ENCODE results near the gene HADH.
A peak's percentile ranks its signal among the peaks of the same experiment; 100 is the strongest.

The HADH gene

DNA sequence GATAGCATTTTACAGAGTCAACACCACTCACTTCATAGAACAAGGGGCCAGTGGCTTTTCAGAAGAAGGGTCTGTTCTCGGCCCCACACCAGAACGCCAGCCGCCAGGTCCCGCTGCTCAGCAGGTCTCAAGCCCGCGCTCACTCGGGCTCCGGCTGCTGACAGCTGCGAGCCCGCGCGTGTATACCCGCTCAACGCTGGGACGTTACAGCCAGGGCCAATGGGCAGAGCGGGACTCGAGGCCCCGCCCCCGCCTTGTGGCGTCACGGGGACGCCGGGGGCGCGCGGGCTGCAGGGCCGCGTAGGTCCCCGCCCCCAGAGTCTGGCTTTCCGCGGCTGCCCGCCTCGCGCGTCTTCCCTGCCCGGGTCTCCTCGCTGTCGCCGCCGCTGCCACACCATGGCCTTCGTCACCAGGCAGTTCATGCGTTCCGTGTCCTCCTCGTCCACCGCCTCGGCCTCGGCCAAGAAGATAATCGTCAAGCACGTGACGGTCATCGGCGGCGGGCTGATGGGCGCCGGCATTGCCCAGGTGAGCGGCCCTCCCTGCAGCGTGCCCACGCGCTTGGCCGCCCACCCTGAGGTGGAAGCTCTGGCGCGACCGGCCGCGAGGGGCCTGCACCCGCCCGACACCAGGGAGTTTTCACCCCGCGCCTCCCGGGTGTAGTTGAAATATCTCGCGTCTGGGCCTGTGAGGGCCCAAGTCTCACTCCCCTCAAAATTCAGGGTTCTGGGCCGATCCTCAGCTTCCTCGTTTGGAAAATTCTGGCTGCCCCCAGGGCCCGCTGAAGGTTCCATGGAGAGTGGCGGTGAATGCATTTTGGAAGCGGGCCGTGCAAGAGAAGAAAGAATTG is at the start of gene HADH:
HADH (plus strand) TSS at position 353 of the 850 bp plus-strand sequence; CDS start at position 397, 44 bp downstream.
- no peaks in the 10 kb centered on the region for H3K9me3 ChIP-seq (ENCODE audit: control insufficient read depth, low read length)
- H2AFZ ChIP-seq = peak within 1 kb of the TSS; percentile 79
- no peaks in the 10 kb centered on the region for H3K79me2 ChIP-seq
- TF ChIP-seq CTCF (IDR thresholded peaks at IDR 0.05) = no peak
- no peak within 1 kb of the TSS for H3K9ac ChIP-seq
- peak within 1 kb of the TSS; percentile 63 for H3K27ac ChIP-seq
- no peaks in the 10 kb centered on the region for H3K36me3 ChIP-seq (ENCODE audit: control insufficient read depth, insufficient read depth, low read length)
- H3K4me2 ChIP-seq (ENCODE audit: low read length) = peak within 1 kb of the TSS; percentile 92
- H3K4me1 ChIP-seq = no peaks in the 10 kb centered on the region
- no peaks in the 10 kb centered on the region for H3K27me3 ChIP-seq (ENCODE audit: control insufficient read depth, insufficient read depth, low read length)
- peak within 1 kb of the TSS; percentile 80 for H3K4me3 ChIP-seq (ENCODE audit: low read depth, low read length)

GRCh38 chr4:107945809-107946208 is 43.9 kb upstream of the HADH start:
- no peak for TF ChIP-seq CTCF (IDR thresholded peaks at IDR 0.05)
- Histone ChIP-seq H3K36me3 (ENCODE audit: control insufficient read depth, insufficient read depth, low read length) (no peaks in the 10 kb centered on the region), H2AFZ (no peak overlapping the region), H3K9me3 (ENCODE audit: control insufficient read depth, low read length) (no peaks in the 10 kb centered on the region), H3K27ac (no peak overlapping the region), H3K4me2 (ENCODE audit: low read length) (no peak overlapping the region), H3K79me2 (no peaks in the 10 kb centered on the region), H3K4me1 (no peaks in the 10 kb centered on the region), H3K9ac (no peak overlapping the region), H3K27me3 (ENCODE audit: control insufficient read depth, insufficient read depth, low read length) (no peaks in the 10 kb centered on the region), H3K4me3 (ENCODE audit: low read depth, low read length) (no peak overlapping the region)

- Histone ChIP-seq H3K79me2 (no peaks in the 10 kb centered on the region), H3K36me3 (ENCODE audit: control insufficient read depth, insufficient read depth, low read length) (no peaks in the 10 kb centered on the region)
- TF ChIP-seq CTCF (IDR thresholded peaks at IDR 0.05) = no peak
Observed at GRCh38 chr4:107950746-107951540, 38.7 kb upstream of the HADH start.

GRCh38 chr4:107951551-107951950 is 38.1 kb upstream of the HADH start:
- Histone ChIP-seq H3K79me2 (no peaks in the 10 kb centered on the region), H3K36me3 (ENCODE audit: control insufficient read depth, insufficient read depth, low read length) (no peaks in the 10 kb centered on the region), H2AFZ (no peak overlapping the region)

More at GRCh38 chr4:107950746-107951540, 38.7 kb upstream of the HADH start:
- H3K27ac ChIP-seq = no peak overlapping the region
- no peaks in the 10 kb centered on the region for H3K4me1 ChIP-seq
- no peak overlapping the region for H3K4me2 ChIP-seq (ENCODE audit: low read length)
- H3K4me3 ChIP-seq (ENCODE audit: low read depth, low read length) = no peak overlapping the region
- no peaks in the 10 kb centered on the region for H3K9me3 ChIP-seq (ENCODE audit: control insufficient read depth, low read length)
- no peaks in the 10 kb centered on the region for H3K27me3 ChIP-seq (ENCODE audit: control insufficient read depth, insufficient read depth, low read length)
- H3K9ac ChIP-seq = no peak overlapping the region
- H2AFZ ChIP-seq = no peak overlapping the region

More at GRCh38 chr4:107951551-107951950, 38.1 kb upstream of the HADH start:
- no peak overlapping the region for H3K4me2 ChIP-seq (ENCODE audit: low read length)
- no peak overlapping the region for H3K27ac ChIP-seq
- no peak overlapping the region for H3K4me3 ChIP-seq (ENCODE audit: low read depth, low read length)
- H3K9me3 ChIP-seq (ENCODE audit: control insufficient read depth, low read length) = no peaks in the 10 kb centered on the region
- no peak for TF ChIP-seq CTCF (IDR thresholded peaks at IDR 0.05)
- H3K9ac ChIP-seq = no peak overlapping the region
- no peaks in the 10 kb centered on the region for H3K27me3 ChIP-seq (ENCODE audit: control insufficient read depth, insufficient read depth, low read length)
- no peaks in the 10 kb centered on the region for H3K4me1 ChIP-seq
